Posterior cingulate gyrus (tissue), 11 donors: ENCODE results near the gene ABCB4.

Experiments used
- DNase-seq, 10 donors: peaks; one replicate each; pipeline versions ENCODE4 v3.0.0 to v3.0.0-alpha.2; 2020 to 2021; ENCODE audit warnings: mixed read lengths in 3 of 10
- intact Hi-C: fragments of 100-400 bp; cut with DNase I; formaldehyde crosslinking; loops from one replicate; pipeline ENCODE4 v1.15.1; 2023

Gene ABCB4

GRCh38 chr7:87364246-87364645 lies 111.2 kb downstream of the ABCB4 start:
- intact Hi-C loops: no loop called here
- no peak for DNase-seq

GRCh38 chr7:87363342-87363741 lies 112.1 kb downstream of the ABCB4 start:
- intact Hi-C loops: no loop called here
- no peak for DNase-seq

- intact Hi-C loops: no loop called here
- DNase-seq: no peak
Measured at GRCh38 chr7:87361320-87361719, 114.2 kb downstream of the ABCB4 start.

DNA sequence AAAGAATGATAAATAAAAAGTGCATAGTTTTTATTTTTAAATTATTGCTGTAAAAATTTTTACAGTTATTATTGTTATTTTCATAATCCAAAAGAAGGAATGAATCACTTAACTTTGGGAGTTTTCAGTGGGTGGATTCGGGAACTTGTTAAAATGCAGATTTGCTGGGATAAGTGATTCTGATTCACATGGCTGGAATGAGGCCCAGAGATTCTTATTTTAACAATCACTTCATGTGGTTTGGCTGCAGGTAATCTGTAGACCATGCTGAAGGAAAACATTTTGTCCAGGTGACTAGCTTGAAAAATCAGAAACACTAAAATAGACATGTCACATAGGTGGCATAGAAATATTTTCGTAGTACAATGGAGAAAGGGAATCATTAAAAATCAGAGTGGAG lies 116.1 kb downstream of the ABCB4 start:
- no peak for DNase-seq

DNA sequence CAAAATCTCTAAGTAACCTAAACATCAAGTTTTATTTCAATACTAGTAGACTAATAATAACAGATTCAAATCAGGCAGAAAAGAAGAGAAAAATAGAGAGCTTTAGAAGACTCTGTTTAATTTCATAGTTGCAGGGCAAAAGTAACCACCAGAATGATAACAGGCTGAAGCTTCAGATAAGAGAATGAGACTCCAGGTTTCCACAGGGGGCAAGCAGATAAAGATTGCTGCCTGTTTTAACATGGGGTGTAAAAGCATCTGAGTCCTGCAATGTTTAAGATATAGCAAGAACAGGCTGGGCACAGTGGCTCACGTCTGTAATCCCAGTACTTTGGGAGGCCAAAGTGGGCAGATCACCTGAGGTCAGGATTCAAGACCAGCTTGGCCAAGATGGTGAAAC lies 119.0 kb downstream of the ABCB4 start:
- DNase-seq: no peak
- intact Hi-C loops: no loop called here

More for the DNA sequence above, 116.1 kb downstream of the ABCB4 start:
- intact Hi-C loops: no loop called here

DNA sequence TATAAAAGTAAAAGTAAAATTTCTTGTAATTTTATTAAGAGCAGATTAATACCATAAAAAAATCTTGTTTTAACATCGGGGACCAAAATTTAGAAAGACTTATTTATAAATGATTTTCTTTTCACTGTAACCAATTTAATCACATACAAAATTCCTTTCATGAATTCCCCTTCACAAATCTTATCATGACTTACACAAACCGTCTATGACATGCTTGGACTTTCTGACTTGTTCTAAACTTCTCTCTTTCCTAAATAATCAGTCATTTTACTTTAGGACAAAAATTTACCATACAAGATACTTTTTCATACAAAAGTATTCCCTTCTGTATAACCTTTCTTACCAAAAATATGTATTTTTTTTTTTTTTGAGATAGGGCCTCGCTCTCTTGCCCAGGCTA lies 120.7 kb downstream of the ABCB4 start:
- intact Hi-C loops: no loop called here
- no peak for DNase-seq
